SK-N-SH (cell line): ENCODE results near the gene AGO1. TPM values are rescaled to one million over a fixed set of nuclear protein-coding genes. Genes with fewer than 3 reads are reported as not detected.

Experiments
- CTCF ChIA-PET: fragments of 300-600, 350-600 bp; formaldehyde crosslinking; extraction: SDS; loops from one replicate; lab custom pipeline; 2021; lab: Yijun Ruan, JAX
- POLR2A ChIA-PET: fragments of 350-600 bp; sonication (Branson Sonifier 250); formaldehyde crosslinking; extraction: SDS; loops from one replicate; lab custom pipeline; 2020; ENCODE audit warnings: antibody characterized with exemption, inconsistent platforms; lab: Yijun Ruan, JAX
- DNase-seq: peaks from one replicate; pipeline ENCODE4 v3.0.0; 2012
- H2AFZ ChIP-seq: fragments of 200-600 bp; sonication (generic); 2 replicates; pipeline ENCODE4 v1.8.1; 2016; ENCODE audit warnings: antibody characterized with exemption, mild to moderate bottlenecking, low read depth
- H3F3A ChIP-seq: fragments of 200-600 bp; sonication (generic); replicated peaks from 2 replicates; pipeline ENCODE3; 2016; ENCODE audit warnings: antibody characterized with exemption, mild to moderate bottlenecking; ENCODE audit not compliant: insufficient read depth
- H3K27ac ChIP-seq, 2 experiments: fragments of 200-500 bp in 1 of 2; fragments of 200-600 bp in 1 of 2; sonication (Bioruptor generic) in 1 of 2; sonication (generic), shearing (Covaris generic) in 1 of 2; 2 replicates each; pipeline versions ENCODE4 v1.5.1 to v1.6.1; 2014 to 2016; ENCODE audit warnings: low read depth in 2 of 2, inconsistent platforms in 1 of 2, low read length in 1 of 2, mild to moderate bottlenecking in 1 of 2, mixed read lengths in 1 of 2
- H3K27me3 ChIP-seq: fragments of 200-600 bp; sonication (generic), shearing (Covaris generic); 2 replicates; pipeline ENCODE4 v1.6.1; 2016; ENCODE audit warnings: mixed run types; ENCODE audit not compliant: insufficient read depth
- H3K36me3 ChIP-seq, 2 experiments: fragments of 200-500 bp in 1 of 2; fragments of 200-600 bp in 1 of 2; sonication (Bioruptor generic) in 1 of 2; sonication (generic) in 1 of 2; replicated peaks in 1 of 2; 2 replicates each; pipeline versions ENCODE3 to v1.5.1; 2014 to 2016; ENCODE audit warnings: low read length in 1 of 2, mild to moderate bottlenecking in 1 of 2; ENCODE audit not compliant: insufficient read depth in 2 of 2, control insufficient read depth in 1 of 2
- H3K4me1 ChIP-seq, 2 experiments: fragments of 200-500 bp in 1 of 2; fragments of 200-600 bp in 1 of 2; sonication (Bioruptor generic) in 1 of 2; sonication (generic), shearing (Covaris generic) in 1 of 2; 2 replicates each; pipeline versions ENCODE4 v1.5.1 to v1.6.1; 2014 to 2016; ENCODE audit warnings: low read depth in 1 of 2, low read length in 1 of 2, mixed run types in 1 of 2; ENCODE audit not compliant: insufficient read depth in 2 of 2, control insufficient read depth in 1 of 2
- H3K4me2 ChIP-seq: fragments of 200-600 bp; sonication (generic), shearing (Covaris generic); 2 replicates; pipeline ENCODE4 v1.6.1; 2017; ENCODE audit warnings: mixed run types
- H3K4me3 ChIP-seq, 2 experiments: fragments of 200-500 bp in 1 of 2; fragments of 200-600 bp in 1 of 2; sonication (Bioruptor generic) in 1 of 2; sonication (generic), shearing (Covaris generic) in 1 of 2; 2 replicates each; pipeline versions ENCODE4 v1.5.1 to v1.8.1; 2014 to 2016; ENCODE audit warnings: low read depth in 2 of 2, inconsistent platforms in 1 of 2, low read length in 1 of 2, mild to moderate bottlenecking in 1 of 2, mixed read lengths in 1 of 2, moderate library complexity in 1 of 2
- H3K79me2 ChIP-seq: fragments of 200-600 bp; sonication (generic); 2 replicates; pipeline ENCODE4 v1.8.1; 2017; ENCODE audit warnings: mild to moderate bottlenecking; ENCODE audit not compliant: insufficient read depth
- H3K9ac ChIP-seq: fragments of 200-600 bp; sonication (generic); 2 replicates; pipeline ENCODE4 v1.6.1; 2017; ENCODE audit warnings: mixed run types
- H3K9me2 ChIP-seq: fragments of 200-600 bp; sonication (generic); 2 replicates; pipeline ENCODE4 v1.6.1; 2017; ENCODE audit warnings: mixed run types
- H3K9me3 ChIP-seq: fragments of 200-600 bp; sonication (generic); 2 replicates; pipeline ENCODE4 v1.6.1; 2017; ENCODE audit warnings: mixed run types, mild to moderate bottlenecking, moderate library complexity
- H4K20me1 ChIP-seq: fragments of 200-600 bp; sonication (generic); 2 replicates; pipeline ENCODE4 v1.6.1; 2017; ENCODE audit warnings: mild to moderate bottlenecking, mixed run types; ENCODE audit not compliant: insufficient read depth
- ELF1 ChIP-seq: IDR thresholded peaks from 2 replicates; pipeline ENCODE4 v1.4.0; 2012
- EZH2phosphoT487 ChIP-seq: fragments of 200-600 bp; sonication (generic); IDR thresholded peaks from 2 replicates; pipeline ENCODE4 v1.6.1; 2017; ENCODE audit warnings: low read depth, mixed run types, mild to moderate bottlenecking, antibody characterized with exemption, moderate library complexity, borderline replicate concordance
- FOSL2 ChIP-seq: IDR thresholded peaks from 2 replicates; pipeline ENCODE4 v1.4.0; 2012; ENCODE audit warnings: low read depth, mild to moderate bottlenecking, moderate library complexity, borderline replicate concordance
- FOXM1 ChIP-seq: IDR thresholded peaks from 2 replicates; pipeline ENCODE4 v1.4.0; 2012; ENCODE audit warnings: low read depth, mild to moderate bottlenecking
- GABPA ChIP-seq: IDR thresholded peaks from 2 replicates; pipeline ENCODE4 v1.4.0; 2012; ENCODE audit warnings: low read depth, mild to moderate bottlenecking
- GATA2 ChIP-seq: sonication (generic); formaldehyde crosslinking; IDR thresholded peaks from 2 replicates; pipeline ENCODE4 v1.5.0; 2020; ENCODE audit warnings: mild to moderate bottlenecking, missing genetic modification reagents
- MXI1 ChIP-seq: IDR thresholded peaks from 2 replicates; pipeline ENCODE4 v1.6.1; 2012; ENCODE audit warnings: mild to moderate bottlenecking, low read depth, low read length, improper control_type of control experiment
- NFIC ChIP-seq: IDR thresholded peaks from 2 replicates; pipeline ENCODE4 v1.4.0; 2012; ENCODE audit warnings: borderline replicate concordance
- RAD21 ChIP-seq: IDR thresholded peaks from 2 replicates; pipeline ENCODE4 v1.6.1; 2012; ENCODE audit warnings: mild to moderate bottlenecking, low read length
- RXRA ChIP-seq: IDR thresholded peaks from 2 replicates; pipeline ENCODE4 v1.4.0; 2012; ENCODE audit warnings: low read depth, mild to moderate bottlenecking, borderline replicate concordance
- SIN3A ChIP-seq: IDR thresholded peaks from 2 replicates; pipeline ENCODE4 v1.6.1; 2012; ENCODE audit warnings: low read depth, mild to moderate bottlenecking, low read length, moderate library complexity, borderline replicate concordance
- WGBS: methylation state at CpG from one replicate; pipeline ENCODE4 v1.1.6; 2017; ENCODE audit warnings: low lambda C conversion rate; 5-methylcytosine and 5-hydroxymethylcytosine counted together
- polyA plus RNA-seq, 3 experiments: library from polyadenylated mRNA; depleted of rRNA; stranded (reverse); fragments of >200 nt; gene quantifications; 2 replicates each; pipeline ENCODE4 v1.2.3, GENCODE V29; 2012
- TF ChIP-seq, protein P1 (sequence below): IDR thresholded peaks from 2 replicates; pipeline ENCODE4 v1.4.0; 2012; ENCODE audit warnings: low read depth
- TF ChIP-seq, protein P2 (sequence below): fragments of 200-600 bp; sonication (generic); IDR thresholded peaks from 2 replicates; pipeline ENCODE4 v1.6.1; 2017; ENCODE audit warnings: antibody characterized with exemption, mild to moderate bottlenecking, moderate library complexity
- TF ChIP-seq, protein P3 (sequence below): IDR thresholded peaks from 2 replicates; pipeline ENCODE4 v1.4.0; 2012; ENCODE audit warnings: low read depth, borderline replicate concordance
- TF ChIP-seq, protein P4 (sequence below): IDR thresholded peaks from 2 replicates; pipeline ENCODE4; 2012
- TF ChIP-seq, protein P5 (sequence below): fragments of 150-350 bp; IDR thresholded peaks from 2 replicates; pipeline ENCODE4 v1.6.1; 2017; ENCODE audit warnings: antibody characterized with exemption, low read length, low read depth, borderline replicate concordance
- TF ChIP-seq, protein P6 (sequence below): fragments of 150-350 bp; IDR thresholded peaks from 2 replicates; pipeline ENCODE4 v1.6.1; 2016; ENCODE audit warnings: mild to moderate bottlenecking, low read depth, low read length

AGO1 gene
- polyA plus RNA-seq, 1 of the 3 experiments (the other 2 are of a cell fraction), result 7.8 TPM

DNA sequence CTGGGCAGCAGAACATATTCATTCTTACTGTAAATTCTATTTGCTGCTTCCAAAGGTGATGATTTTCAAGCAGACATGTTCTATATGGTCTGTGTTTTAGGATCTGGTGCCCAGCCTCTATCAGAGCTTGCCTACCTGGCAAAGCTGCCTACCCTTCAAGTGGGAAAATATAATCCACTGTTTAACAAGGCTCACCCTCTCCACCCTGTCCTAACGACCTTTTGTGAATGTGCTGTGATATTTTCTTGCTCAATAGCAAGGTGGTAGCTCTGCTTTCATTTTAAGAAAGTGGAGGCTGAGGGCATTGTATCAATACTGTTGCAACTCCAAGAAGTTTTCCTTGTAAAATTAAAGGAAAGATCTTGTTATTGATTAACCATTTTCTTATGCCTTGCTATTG is 26.0 kb upstream of the AGO1 start:
- WGBS, result 64% methylated on average over 1 of the region's 1 CpG
- H4K20me1 ChIP-seq, result no peaks in the 10 kb centered on the region
- H3K4me3 ChIP-seq, result no peak overlapping the region
- TF ChIP-seq, protein P1, sequence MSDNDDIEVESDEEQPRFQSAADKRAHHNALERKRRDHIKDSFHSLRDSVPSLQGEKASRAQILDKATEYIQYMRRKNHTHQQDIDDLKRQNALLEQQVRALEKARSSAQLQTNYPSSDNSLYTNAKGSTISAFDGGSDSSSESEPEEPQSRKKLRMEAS, result no peak
- TF ChIP-seq FOSL2 (no peak), ELF1 (no peak), GABPA (no peak), SIN3A (no peak), MXI1 (no peak), EZH2phosphoT487 (no peak), NFIC (no peak), GATA2 (CRISPR knock-in tag) (no peak), RAD21 (no peak), FOXM1 (no peak), RXRA (no peak)
- TF ChIP-seq, protein P2, sequence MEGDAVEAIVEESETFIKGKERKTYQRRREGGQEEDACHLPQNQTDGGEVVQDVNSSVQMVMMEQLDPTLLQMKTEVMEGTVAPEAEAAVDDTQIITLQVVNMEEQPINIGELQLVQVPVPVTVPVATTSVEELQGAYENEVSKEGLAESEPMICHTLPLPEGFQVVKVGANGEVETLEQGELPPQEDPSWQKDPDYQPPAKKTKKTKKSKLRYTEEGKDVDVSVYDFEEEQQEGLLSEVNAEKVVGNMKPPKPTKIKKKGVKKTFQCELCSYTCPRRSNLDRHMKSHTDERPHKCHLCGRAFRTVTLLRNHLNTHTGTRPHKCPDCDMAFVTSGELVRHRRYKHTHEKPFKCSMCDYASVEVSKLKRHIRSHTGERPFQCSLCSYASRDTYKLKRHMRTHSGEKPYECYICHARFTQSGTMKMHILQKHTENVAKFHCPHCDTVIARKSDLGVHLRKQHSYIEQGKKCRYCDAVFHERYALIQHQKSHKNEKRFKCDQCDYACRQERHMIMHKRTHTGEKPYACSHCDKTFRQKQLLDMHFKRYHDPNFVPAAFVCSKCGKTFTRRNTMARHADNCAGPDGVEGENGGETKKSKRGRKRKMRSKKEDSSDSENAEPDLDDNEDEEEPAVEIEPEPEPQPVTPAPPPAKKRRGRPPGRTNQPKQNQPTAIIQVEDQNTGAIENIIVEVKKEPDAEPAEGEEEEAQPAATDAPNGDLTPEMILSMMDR, result no peak
- TF ChIP-seq, protein P3, sequence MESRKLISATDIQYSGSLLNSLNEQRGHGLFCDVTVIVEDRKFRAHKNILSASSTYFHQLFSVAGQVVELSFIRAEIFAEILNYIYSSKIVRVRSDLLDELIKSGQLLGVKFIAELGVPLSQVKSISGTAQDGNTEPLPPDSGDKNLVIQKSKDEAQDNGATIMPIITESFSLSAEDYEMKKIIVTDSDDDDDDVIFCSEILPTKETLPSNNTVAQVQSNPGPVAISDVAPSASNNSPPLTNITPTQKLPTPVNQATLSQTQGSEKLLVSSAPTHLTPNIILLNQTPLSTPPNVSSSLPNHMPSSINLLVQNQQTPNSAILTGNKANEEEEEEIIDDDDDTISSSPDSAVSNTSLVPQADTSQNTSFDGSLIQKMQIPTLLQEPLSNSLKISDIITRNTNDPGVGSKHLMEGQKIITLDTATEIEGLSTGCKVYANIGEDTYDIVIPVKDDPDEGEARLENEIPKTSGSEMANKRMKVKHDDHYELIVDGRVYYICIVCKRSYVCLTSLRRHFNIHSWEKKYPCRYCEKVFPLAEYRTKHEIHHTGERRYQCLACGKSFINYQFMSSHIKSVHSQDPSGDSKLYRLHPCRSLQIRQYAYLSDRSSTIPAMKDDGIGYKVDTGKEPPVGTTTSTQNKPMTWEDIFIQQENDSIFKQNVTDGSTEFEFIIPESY, result no peak
- TF ChIP-seq, protein P4, sequence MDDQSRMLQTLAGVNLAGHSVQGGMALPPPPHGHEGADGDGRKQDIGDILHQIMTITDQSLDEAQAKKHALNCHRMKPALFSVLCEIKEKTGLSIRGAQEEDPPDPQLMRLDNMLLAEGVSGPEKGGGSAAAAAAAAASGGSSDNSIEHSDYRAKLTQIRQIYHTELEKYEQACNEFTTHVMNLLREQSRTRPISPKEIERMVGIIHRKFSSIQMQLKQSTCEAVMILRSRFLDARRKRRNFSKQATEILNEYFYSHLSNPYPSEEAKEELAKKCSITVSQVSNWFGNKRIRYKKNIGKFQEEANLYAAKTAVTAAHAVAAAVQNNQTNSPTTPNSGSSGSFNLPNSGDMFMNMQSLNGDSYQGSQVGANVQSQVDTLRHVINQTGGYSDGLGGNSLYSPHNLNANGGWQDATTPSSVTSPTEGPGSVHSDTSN, result no peak
- TF ChIP-seq, protein P5, sequence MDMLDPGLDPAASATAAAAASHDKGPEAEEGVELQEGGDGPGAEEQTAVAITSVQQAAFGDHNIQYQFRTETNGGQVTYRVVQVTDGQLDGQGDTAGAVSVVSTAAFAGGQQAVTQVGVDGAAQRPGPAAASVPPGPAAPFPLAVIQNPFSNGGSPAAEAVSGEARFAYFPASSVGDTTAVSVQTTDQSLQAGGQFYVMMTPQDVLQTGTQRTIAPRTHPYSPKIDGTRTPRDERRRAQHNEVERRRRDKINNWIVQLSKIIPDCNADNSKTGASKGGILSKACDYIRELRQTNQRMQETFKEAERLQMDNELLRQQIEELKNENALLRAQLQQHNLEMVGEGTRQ, result no peak
- TF ChIP-seq, protein P6, sequence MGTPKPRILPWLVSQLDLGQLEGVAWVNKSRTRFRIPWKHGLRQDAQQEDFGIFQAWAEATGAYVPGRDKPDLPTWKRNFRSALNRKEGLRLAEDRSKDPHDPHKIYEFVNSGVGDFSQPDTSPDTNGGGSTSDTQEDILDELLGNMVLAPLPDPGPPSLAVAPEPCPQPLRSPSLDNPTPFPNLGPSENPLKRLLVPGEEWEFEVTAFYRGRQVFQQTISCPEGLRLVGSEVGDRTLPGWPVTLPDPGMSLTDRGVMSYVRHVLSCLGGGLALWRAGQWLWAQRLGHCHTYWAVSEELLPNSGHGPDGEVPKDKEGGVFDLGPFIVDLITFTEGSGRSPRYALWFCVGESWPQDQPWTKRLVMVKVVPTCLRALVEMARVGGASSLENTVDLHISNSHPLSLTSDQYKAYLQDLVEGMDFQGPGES, result no peak
- TF ChIP-seq, all 33 proteins: peak for 0
- H3K9me2 ChIP-seq, result no peaks in the 10 kb centered on the region
- no peak overlapping the region for H2AFZ ChIP-seq
- no peaks in the 10 kb centered on the region for H3K27me3 ChIP-seq
- CTCF ChIA-PET, result interaction anchor here (1.7 to 3.6 kb wide), 3 partner anchors 26 to 142 kb away, joined by 4 to 22 read pairs (median 5); partner anchors contain the start of gene AGO1
- H3K9me3 ChIP-seq, result no peaks in the 10 kb centered on the region
- peaks cover 0 to 11% of the 10 kb centered on the region in 2 experiments; a peak in 2 of 4 replicates for H3K4me1 ChIP-seq
- no peak overlapping the region for H3K9ac ChIP-seq
- H3K27ac ChIP-seq, result no peak overlapping the region; a peak in 1 of 4 replicates
- H3F3A ChIP-seq, result peaks cover 4% of the 10 kb centered on the region
- no peak overlapping the region for H3K4me2 ChIP-seq
- POLR2A ChIA-PET, result no interaction called here
- no peaks in the 10 kb centered on the region for H3K79me2 ChIP-seq
- peaks cover 33 to 36% of the 10 kb centered on the region in 2 experiments for H3K36me3 ChIP-seq
- no peak for DNase-seq
